HG03342 (cell line): Measurements from ENCODE around the gene SLC25A41.

ENCODE experiments used
- ATAC-seq: cut with Tn5 transposase; IDR thresholded peaks from one replicate; pipeline ENCODE4 v1.9.1; 2021; ENCODE audit warnings: mild to moderate bottlenecking, moderate library complexity; ENCODE audit not compliant: unreplicated experiment

Gene SLC25A41

GRCh38 chr19:6376512-6377190, 56.9 kb downstream of the SLC25A41 start:
- ATAC-seq: no peak
